HG02973 (cell line): ENCODE data around the gene PLA2G6.
"Not testable (repeated sequence)": the region's sequence is repeated elsewhere in the genome, so short reads cannot be mapped to it uniquely, and the experiment has no call there.

Source experiments
- ATAC-seq: cut with Tn5 transposase; IDR thresholded peaks from one replicate; pipeline ENCODE4 v1.9.1; 2021; ENCODE audit warnings: moderate library complexity; ENCODE audit not compliant: unreplicated experiment

The PLA2G6 gene

DNA sequence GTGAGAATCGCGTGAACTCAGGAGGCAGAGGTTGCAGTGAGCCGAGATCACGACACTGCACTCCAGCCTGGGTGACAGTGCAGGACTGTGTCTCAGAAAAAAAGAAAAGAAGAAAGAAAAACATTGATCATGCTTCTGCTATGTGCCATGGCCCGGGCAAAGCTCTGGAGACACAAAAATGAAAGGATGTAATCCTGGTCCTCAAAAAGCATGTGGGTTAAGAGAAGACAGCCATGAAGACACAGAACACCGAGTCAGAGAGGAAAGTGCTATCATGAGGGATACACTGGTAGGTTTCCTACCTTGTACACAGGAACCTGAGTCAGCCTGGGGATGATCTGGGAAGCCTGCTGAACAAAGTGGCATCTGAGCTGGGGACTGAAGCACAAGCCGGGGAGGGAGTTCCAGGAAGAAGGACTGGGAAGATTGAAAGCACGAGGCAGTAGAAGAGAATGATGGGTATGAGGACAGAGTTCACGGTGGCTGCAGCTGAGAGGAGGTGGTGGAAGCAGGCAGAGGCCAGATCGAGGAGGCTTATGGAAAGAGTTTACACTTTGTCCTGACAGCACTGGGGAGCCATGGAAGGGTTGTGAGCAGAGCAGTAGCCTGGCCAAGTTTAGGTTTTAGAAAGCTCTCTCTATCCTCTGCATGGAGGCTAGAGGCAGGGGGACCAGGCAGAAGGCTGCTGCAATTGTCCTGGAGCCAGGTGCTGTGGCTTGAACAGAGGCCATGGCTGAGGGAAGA is 10.3 kb upstream of the PLA2G6 start:
- ATAC-seq, result no peak

DNA sequence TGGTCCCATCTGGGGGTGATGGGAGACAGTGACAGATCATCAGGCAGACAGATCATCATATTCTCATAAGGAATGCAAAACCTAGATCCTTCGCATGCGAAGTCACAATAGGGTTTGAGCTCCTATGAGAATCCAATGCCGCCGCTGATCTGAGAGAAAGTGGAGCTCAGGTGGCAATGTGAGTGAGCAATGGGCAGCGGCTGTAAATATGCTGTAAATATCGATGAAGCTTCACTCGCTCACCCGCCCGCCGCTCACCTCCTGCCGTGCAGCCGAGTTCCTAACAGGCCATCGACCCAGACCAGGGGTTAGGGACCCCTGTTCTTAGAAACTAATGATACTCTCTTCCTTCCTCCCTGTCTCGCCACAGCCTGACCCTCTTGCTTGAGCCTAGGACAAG is 9.4 kb upstream of the PLA2G6 start:
- ATAC-seq, result no peak

DNA sequence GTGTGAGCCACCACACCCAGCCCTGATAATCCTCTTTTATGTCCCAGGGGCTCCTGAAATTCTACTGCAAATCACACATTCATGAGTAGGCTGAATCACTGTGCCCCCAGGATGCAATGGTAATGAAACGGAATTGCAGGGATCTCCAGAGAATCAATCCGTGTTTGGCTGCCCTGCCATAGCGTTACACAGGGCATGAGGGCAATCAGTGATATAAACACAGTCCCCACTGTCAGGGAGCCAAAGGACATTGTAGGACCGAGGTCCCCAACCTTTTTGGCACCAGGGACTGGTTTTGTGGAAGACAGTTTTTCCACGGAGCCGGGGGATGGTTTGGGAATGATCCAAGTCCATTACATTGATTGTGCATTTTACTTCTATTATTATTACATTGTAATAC is 9.0 kb upstream of the PLA2G6 start:
- ATAC-seq, result no peak

DNA sequence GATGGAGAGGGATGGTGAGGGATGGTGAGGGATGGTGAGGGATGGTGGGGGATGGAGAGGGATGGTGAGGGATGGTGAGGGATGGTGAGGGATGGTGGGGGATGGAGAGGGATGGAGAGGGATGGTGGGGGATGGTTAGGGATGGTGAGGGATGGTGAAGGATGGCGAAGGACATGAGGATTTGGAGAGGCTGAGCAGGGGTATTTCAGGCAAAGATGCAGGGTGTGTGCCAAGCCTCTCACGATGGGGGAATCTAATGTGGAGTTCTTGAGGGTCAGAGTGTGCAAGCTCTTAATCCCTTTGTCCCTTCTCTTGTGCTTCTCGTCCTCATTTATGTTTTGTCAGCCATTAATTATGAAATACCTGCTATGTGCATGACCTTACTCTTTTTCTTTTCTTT is 7.5 kb upstream of the PLA2G6 start:
- ATAC-seq, result no peak

DNA sequence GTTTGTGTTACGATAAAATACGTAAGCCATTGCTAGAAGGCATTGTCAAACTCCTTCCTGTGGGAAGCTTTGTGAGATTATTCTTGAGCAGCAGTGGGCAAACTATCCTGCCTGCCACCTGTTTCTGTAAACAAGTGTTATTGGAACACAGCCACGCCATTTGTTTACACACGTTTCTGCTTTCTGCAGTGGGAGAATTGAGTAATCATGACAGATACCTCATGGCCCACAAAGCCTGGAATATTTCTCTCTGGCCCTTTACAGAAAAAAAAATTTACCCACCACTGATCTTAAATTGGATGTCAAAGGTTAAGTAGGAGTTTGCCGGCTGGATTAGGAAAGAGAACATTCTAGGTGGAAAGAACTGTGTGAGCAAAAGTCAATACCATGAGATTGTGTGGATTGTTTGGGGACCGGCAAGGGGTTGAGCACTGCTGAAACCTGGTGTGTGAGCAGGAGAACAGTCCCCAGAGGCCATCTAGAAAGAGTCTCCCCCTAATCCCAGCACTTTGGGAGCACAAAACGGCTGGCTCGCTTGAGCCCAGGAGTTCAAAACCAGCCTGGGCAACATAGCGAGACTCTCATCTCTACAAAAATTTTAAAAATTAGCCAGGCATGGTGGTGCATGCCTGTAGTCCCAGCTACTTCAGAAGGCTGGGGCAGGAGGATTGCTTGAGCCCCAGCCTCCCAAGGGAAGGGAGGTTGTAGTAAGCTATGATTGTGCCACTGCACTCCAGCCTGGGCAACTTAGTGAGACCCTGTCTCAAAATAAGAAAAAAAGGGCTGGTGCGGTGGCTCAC is 6.0 kb upstream of the PLA2G6 start:
- ATAC-seq, result no peak

DNA sequence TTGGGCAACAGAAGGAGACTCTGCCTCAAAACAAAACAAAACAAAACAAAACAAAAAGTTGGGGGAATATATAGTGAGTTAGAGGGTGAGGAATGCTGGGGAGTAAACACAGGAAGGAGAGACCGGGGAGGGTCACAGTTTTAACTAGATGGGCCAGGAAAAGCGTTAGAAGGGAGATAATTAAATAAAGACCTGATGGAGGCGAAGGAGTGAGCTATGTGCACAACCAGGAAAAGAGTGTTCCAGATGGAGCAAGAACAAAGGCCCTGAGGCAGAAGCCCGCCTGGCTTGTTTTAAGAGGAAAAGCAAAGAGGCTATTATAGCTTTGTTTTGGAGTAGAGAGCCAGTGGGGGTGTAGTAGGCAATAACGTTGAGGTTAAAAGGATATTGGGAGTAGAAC is 4.8 kb upstream of the PLA2G6 start:
- no peak for ATAC-seq

DNA sequence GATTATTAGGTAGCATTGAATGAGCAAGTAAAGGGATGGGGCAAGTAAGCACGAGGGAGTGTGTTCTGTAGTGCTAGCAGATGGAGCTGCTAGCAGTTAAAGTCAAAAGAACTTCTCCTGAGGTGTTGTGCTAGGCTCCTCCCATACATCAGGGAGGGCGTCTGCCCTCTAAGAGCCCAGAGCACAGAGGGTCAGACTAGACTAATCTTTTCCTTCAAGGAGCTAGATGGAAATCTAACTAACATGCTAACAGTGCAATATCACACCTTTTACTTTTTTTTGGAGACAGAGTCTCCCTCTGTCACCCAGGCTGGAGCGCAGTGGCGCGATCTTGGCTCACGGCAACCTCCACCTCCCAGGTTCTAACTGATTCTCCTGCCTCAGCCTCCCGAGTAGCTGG is 3.2 kb upstream of the PLA2G6 start:
- ATAC-seq, result no peak

DNA sequence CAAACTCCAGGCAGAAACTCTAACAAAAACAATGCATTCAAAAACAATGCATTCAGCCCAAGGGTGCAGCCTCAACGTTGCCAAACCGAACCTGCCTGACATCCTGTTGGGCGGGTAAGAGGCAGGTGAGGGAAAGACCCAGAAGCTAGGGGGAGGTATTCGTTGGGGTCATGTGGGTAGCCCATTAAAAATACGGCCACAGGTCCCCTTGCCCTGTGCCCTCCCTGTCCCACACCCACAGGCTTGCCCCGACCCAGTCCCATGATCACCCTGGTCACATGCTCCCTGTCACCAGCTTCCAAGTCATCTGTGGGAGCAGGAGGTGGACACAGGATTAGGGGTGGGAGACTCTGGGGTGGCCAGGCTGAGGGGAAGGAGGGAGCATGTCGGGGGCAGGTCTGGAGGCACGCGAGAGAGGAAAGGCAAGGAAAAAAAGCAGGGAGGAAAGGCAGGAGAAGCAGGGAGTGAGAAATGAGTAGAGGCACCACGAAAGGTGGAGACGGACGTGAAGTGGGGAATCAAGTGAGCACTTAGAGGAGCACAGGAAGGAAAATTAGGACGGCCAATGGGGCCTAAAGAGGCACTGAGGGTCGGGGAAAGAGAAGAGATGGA is 683 bp downstream of the PLA2G6 start:
- ATAC-seq, result no peak

DNA sequence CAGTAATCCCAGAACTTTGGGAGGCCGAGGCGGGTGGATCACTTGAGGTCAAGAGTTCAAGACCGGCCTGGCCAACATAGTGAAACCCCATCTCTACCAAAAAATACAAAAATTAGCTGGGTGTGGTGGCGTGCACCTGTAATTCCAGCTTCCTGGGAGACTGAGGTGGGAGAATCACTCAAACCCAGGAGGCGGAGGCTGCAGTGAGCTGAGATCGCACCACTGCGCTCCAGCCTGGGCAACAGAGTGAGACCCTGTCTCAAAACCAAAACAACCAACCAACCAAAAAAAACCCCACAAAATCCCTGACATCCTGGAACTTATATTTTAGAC is 3.1 kb downstream of the PLA2G6 start:
- ATAC-seq, result not testable (repeated sequence)

DNA sequence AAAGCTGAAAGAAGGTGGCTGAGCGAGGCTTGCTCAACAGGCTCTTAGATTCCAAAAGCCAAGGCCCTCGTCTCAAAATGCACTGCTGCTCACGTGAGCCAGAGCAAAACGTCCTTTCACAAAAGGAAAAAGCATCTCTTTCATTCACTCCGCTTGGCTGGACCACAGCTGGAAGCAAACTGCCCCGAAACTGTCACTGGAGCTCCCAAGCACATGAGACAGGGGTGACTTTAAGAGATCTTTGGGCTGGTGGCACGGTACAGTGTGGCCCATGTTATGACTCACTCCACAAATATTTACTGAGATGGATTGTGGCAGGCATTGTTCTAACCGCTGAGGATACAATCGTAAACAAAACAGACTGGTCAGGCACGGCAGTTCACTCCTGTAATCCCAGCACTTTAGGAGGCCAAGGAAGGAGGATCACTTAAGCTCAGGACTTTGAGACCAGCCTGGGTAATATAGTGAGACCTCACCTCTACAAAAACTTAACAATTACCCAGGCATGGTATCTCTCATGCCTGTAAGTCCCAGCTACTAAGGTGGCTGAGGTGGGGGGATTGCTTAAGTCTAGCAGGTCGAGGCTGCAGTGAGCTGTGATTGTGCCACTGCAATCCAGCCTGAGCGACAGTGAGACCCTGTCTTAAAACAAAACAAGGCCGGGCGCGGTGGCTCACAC is 3.6 kb downstream of the PLA2G6 start:
- ATAC-seq, result no peak

DNA sequence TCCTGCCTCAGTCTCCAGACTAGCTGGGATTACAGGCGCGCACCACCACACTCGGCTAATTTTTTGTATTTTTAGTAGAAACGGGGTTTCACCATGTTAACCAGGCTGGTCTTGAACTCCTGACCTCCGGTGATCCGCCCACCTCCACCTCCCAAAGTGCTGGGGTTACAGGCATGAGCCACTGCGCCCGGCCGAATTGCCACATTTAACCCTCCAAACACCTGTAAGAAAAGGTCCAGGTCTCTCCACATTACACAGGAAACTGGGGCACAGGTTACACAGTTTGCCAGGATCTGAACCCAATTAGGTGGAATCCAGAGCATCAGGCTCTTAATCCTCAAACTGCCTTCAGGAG is 4.1 kb downstream of the PLA2G6 start:
- ATAC-seq, result not testable (repeated sequence)

DNA sequence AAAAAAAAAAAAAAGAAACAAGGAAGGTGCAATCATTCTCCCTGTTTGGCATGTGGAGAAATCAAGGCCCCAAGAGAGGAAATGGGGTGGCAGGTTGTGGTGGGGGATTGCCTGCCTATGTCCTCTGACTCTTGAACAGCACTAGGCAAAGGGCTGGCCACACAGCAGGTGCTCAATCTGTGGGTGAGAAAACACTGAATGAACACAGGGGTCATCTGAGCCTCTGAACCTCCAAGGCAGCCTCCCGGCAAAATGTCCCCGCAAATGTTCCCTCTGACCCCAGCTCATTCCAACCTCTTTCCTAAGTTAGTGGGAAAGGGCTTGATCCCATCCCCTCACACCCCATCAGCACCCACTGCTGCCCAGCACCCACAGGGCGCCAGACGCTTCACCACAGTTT is 4.6 kb downstream of the PLA2G6 start:
- no peak for ATAC-seq

DNA sequence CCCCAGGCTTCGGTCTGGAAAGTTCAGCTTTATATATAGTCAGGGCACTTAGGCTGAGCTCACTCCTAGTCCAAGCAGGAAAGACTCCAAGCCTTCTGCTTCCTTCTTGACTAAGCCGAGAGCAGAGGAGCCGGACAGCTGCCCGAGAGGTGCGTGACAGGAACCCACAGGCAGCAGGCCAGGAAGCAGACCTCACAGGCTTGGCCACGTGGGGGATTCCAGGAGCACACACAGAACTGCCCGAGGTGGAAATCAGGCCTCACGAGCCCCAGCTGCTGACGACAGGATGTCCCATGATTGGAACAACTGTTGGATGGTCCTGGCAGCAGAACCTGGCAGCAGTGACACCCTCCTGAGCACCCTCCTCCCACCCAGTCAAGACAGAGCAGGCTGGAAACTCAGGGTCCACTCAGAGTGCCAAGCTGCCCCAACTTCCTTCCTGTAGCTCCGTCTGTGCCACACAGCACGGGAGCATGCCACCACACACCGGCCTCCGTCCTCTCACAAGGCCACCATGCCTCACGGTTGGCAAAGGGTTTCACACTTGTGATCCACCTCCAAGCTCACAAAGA is 5.4 kb downstream of the PLA2G6 start:
- ATAC-seq, result no peak

DNA sequence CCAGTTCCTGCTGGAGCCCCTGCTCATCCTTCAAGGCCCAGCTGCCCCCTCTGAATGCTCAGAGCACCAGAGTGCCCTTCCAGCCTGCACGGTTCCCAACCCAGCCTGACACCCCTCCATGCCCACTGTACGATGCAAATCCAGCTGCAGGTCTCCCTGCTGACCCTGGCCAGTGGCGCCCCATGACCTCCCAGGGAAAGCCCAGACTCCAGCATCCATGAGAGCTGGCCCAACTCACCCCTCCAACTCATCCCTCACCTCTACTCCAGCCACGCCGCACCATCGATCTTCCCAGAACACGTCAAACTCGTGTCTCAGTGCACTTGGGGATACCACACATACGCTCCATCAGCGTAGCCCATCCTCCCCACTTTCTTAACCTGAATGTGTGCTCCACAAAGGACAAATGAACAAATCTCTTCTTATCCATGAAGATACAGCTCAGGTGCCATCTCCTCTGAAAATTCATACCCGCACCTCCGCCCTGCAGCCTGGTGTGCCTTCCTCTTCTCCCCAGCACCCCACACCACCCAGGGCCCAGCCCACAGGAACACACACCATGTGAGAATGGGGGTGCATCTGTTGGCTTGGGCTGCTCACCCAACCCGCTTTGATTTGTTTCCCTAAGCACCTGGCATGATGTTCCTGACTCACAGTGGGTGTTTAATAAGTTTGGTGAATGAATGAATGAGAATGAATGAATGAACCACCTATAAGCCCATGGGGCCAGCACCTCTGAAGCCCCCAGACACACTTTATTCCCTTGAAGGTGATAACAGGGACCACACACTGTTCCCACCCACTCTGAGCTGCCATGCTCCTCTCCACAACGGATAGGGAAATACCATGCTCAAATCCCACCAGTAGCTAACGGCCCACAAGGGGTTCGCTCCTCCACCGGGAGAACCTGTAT is 6.2 kb downstream of the PLA2G6 start:
- ATAC-seq, result no peak

DNA sequence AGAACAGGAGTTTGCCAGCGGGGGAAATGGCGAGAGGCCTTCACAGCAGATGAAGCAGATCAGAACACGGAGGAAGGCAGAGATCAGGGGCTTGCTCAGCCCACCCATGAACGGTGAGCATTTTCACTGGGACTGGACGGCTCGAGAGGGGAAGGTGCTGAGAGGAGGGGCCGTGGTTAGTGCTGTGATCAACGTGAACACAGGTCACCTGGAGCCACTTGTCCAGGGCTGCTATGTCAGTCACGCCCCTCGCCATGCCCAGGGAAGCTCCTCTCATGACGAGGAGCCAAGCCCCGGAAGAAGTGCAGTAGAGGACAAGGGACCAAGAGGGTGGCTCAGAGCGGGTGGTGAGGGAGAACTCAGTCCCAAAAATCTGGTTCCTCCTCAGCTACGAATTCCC is 7.0 kb downstream of the PLA2G6 start:
- no peak for ATAC-seq

DNA sequence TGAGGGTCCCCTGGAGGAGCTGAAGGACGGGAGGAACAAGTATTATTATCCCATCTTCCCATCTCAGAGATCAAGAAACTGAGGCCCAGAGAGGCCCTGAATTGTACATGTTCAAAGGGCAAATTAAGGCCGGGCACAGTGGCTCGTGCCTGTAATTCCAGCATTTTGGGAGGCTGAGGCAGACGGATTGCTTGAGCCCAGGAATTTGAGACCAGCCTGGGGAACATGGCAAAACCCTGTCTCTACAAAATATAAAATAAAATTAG is 8.1 kb downstream of the PLA2G6 start:
- ATAC-seq, result no peak

DNA sequence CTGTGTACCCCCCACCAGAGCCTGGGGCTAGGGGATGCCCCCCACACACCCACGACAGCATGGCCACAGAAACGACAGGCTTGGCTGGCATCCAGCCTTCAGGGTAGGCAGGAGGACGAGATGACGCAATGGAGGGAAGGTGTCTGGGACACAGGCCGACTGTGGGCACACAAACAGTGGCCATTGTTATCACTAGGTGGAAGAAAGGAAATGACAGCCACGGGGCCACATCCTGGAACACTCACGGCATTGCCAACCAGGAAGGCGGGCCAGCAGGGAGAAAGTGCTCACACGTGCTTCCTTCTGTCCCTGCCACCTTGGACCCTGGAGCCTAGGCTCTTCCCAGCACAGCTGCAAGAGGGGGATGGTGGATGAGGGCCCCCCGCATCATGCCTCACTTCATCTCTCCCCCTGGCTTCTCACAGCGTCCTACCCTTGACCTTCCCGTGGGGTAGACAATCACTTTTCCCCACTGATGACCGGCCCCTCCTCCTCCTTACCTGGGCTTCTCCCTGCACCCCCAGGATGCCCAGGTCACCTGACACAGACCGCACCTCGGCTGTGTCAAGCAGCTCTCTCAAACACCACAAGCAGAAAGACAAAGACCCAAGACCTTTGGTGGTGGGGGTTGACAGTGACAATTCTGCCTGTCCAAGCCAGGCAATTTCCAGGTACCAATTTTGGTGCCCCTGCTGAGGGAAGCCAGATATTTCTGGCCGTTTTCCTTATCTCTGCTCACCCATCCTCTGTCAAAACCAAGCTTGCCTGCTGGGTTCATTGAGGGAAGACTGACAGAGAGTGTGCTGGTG is 8.6 kb downstream of the PLA2G6 start:
- no peak for ATAC-seq

DNA sequence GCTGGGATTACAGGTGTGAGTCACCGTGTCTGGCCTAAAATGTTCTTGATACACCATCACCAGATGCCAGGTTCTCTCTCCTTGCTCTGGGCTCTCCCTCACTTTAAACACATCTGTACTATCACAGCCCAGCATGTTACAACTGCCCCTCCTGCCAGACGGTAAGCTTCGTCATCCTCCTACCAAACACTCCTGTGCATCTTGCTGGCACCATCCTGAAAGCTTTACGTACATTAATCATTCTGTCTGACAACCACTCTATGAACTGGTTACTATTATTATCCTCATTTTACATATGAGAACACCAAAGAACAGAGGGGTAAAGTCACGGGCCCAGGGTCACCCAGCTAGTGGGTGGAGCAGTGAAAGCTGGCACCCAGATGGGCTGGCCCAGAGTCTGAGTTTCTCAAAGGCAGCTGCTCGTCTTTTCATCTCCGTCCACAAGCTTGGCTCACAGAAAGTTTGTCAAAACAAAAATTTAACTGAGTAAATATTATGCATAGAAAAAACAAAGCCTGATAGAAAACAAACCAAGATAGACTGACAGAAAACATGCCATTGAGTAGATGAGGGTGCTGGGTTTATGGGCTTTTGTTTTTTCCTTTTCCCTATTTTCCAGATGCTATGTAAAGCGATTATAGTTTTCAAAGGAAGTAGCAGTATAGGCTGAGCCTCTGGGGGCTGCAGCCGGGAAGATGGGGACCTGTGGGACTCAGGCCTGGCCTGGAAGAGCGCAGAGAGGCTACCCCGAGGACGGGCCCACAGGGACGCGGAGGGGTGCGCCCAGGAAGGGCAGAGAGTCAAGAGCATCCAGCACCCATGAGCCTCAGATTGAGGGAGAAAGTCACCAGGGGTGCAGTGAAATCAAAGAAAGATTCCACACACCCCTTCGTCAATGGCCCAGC is 9.5 kb downstream of the PLA2G6 start:
- no peak for ATAC-seq

DNA sequence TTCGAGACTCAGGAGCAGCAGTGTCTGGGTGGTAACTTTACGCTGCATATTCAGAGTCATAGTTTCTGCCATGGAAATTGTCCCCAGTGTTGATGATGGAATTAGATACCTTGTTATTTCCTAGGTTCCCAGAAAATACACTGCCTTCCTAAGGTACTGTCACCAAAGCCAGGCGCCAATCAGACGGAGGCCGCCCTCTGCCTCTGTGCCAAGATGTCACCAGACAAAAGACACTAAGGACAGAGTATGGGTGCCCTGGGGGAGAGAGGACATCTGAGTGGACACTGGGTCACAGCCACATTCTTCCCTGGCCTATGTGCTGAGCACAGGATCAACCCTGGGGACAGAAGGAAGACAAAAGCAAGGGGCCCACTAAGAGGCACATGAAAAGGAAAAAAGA is 11.2 kb downstream of the PLA2G6 start:
- ATAC-seq, result no peak
